Osteoblast (primary cell): Measurements from ENCODE around the gene RNPEPL1. TPM values are rescaled to one million over a fixed set of nuclear protein-coding genes. Genes with fewer than 3 reads are reported as not detected.

Experiments
- DNase-seq: peaks from one replicate; pipeline ENCODE4 v3.0.0; 2011; ENCODE audit warnings: low spot score, mixed read lengths; ENCODE audit not compliant: insufficient read length; ENCODE audit errors: missing footprints
- H2AFZ ChIP-seq: 2 replicates; pipeline ENCODE4 v1.6.0; 2011; ENCODE audit warnings: mild to moderate bottlenecking, low read length
- H3K27ac ChIP-seq: 2 replicates; pipeline ENCODE4 v1.5.1; 2011; ENCODE audit warnings: mild to moderate bottlenecking, low read depth, low read length, moderate library complexity
- H3K27me3 ChIP-seq: 2 replicates; pipeline ENCODE4 v1.6.0; 2012; ENCODE audit warnings: mild to moderate bottlenecking, control low read depth, inconsistent platforms, low read length, moderate library complexity; ENCODE audit not compliant: insufficient read depth
- H3K36me3 ChIP-seq: 2 replicates; pipeline ENCODE4 v1.5.1; 2011; ENCODE audit warnings: mild to moderate bottlenecking, low read length, control low read depth, moderate library complexity; ENCODE audit not compliant: insufficient read depth
- H3K4me1 ChIP-seq: 2 replicates; pipeline ENCODE4 v1.5.1; 2011; ENCODE audit warnings: mild to moderate bottlenecking, low read length, control low read depth, moderate library complexity; ENCODE audit not compliant: insufficient read depth
- H3K4me2 ChIP-seq: 2 replicates; pipeline ENCODE4 v1.6.0; 2011; ENCODE audit warnings: mild to moderate bottlenecking, low read length; ENCODE audit not compliant: insufficient read depth
- H3K4me3 ChIP-seq: fragments of 200-600 bp; sonication (generic); 3 replicates; pipeline ENCODE4 v1.5.1; 2012; ENCODE audit warnings: mild to moderate bottlenecking, low read length, inconsistent platforms; ENCODE audit not compliant: insufficient read depth
- H3K79me2 ChIP-seq: 2 replicates; pipeline ENCODE4 v1.6.0; 2012; ENCODE audit warnings: mild to moderate bottlenecking, low read length, control low read depth, inconsistent platforms; ENCODE audit not compliant: insufficient read depth
- H3K9me3 ChIP-seq: 2 replicates; pipeline ENCODE4 v1.5.1; 2011; ENCODE audit warnings: low read depth, low read length, control low read depth
- H4K20me1 ChIP-seq: 2 replicates; pipeline ENCODE4 v1.6.0; 2012; ENCODE audit warnings: mild to moderate bottlenecking, low read length, control low read depth; ENCODE audit not compliant: insufficient read depth
- total RNA-seq: library from RNA; depleted of rRNA; stranded (reverse); fragments of >200 nt; gene quantifications from 2 replicates; pipeline ENCODE4 v1.2.3, GENCODE V29; 2012
- TF ChIP-seq, protein P1 (sequence below): IDR thresholded peaks from 2 replicates; pipeline ENCODE4 v1.5.1; 2011; ENCODE audit warnings: mild to moderate bottlenecking, low read depth, low read length, moderate library complexity; ENCODE audit errors: extremely low read depth

Gene RNPEPL1
- total RNA-seq, 1 donor: 13.0 TPM

DNA sequence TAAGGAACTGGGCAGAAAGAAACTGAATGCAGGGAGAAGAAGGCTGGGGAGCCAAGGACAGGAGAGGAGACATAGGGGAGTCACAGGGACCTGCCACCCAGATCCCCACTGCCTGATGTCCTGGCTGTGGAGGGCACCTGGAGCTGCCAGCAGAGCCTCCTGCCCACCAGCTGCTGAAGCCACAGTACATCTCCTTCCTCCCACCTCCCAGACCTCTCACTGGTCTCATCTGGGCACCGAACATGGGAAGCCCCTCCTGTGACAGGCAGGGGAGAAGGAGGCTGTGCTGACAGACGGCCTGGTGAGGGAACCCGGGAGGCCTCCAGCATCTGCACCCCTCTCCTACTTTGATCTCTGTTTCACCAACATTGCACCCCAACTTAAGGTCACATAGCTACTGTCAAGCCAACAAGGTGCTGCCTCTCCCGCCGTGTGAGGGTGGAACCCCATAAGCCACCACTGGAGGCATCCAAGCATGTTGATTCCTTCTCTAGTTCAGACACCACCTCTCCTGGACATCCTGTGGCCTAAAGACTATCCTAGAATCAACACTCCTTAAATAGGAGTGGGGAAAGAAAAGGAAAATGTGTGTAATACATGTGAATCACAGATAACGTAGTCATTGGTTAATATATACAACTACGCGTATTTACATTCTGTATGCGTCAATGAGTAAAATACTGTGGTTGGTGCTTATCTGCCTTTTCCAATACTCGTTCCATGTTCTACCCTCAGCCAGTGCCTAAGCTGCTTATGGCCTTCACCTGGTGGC is 3.5 kb upstream of the RNPEPL1 start:
- Histone ChIP-seq H3K27me3 (no peaks in the 10 kb centered on the region), H3K36me3 (peaks cover 3% of the 10 kb centered on the region), H3K9me3 (no peaks in the 10 kb centered on the region), H3K4me2 (no peak overlapping the region), H3K4me3 (no peak overlapping the region), H3K4me1 (peaks cover 37% of the 10 kb centered on the region), H3K27ac (no peak overlapping the region), H4K20me1 (peaks cover 1% of the 10 kb centered on the region), H2AFZ (no peak overlapping the region), H3K79me2 (peaks cover 11% of the 10 kb centered on the region)
- peak; percentile 39 for DNase-seq
- TF ChIP-seq, protein P1, sequence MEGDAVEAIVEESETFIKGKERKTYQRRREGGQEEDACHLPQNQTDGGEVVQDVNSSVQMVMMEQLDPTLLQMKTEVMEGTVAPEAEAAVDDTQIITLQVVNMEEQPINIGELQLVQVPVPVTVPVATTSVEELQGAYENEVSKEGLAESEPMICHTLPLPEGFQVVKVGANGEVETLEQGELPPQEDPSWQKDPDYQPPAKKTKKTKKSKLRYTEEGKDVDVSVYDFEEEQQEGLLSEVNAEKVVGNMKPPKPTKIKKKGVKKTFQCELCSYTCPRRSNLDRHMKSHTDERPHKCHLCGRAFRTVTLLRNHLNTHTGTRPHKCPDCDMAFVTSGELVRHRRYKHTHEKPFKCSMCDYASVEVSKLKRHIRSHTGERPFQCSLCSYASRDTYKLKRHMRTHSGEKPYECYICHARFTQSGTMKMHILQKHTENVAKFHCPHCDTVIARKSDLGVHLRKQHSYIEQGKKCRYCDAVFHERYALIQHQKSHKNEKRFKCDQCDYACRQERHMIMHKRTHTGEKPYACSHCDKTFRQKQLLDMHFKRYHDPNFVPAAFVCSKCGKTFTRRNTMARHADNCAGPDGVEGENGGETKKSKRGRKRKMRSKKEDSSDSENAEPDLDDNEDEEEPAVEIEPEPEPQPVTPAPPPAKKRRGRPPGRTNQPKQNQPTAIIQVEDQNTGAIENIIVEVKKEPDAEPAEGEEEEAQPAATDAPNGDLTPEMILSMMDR: peak; percentile 20

DNA sequence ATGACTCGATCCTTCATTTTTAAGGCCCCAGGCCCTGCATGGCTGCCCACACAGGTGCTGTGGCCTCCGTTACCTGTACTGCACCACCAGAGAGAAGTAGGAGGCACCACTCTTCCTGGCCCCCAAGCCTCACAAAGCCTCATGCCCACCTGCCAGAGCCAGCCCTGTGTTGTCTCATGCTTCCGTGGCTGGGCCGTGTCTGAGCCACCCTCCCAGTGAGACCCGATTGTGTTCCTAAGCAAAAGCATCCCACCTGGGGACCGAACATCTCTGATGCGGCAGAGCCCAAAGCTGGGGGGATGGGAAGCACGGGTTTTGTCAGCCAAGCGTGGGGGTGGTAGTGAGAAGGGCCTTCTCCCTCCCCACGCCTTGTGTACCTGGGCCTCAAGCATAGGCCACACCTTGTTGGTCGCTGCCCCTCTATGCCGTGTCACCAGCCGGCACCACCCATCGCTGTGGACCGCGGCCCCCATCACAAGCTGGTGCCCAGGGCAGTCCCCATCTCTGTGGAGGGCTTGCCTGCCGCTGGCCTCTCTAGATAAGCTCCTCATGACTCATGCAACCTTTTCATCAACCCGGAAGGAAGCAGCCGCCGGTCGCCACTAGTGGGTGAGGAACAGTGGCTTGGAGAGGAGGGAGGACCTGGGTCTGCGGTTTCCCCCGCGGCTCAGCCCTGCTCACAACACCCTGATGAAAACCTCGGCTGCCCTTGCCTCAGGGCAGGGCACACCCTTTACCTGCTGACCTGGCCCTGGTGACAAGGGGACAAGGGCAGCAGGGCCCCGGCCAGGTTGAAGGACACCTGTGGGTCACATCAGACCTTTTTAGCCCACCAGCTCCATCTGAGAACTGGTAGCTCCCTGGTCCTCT is 2.7 kb upstream of the RNPEPL1 start:
- DNase-seq: peak; percentile 93
- Histone ChIP-seq H3K4me2 (peak overlapping the region; percentile 88), H3K4me1 (peaks cover 34% of the 10 kb centered on the region), H3K27ac (peak overlapping the region; percentile 77), H4K20me1 (no peaks in the 10 kb centered on the region), H3K9me3 (no peaks in the 10 kb centered on the region), H3K79me2 (peaks cover 13% of the 10 kb centered on the region), H2AFZ (peak overlapping the region; percentile 91), H3K27me3 (no peaks in the 10 kb centered on the region), H3K4me3 (peak overlapping the region; percentile 60), H3K36me3 (peaks cover 3% of the 10 kb centered on the region)
- TF ChIP-seq, protein P1: no peak

DNA sequence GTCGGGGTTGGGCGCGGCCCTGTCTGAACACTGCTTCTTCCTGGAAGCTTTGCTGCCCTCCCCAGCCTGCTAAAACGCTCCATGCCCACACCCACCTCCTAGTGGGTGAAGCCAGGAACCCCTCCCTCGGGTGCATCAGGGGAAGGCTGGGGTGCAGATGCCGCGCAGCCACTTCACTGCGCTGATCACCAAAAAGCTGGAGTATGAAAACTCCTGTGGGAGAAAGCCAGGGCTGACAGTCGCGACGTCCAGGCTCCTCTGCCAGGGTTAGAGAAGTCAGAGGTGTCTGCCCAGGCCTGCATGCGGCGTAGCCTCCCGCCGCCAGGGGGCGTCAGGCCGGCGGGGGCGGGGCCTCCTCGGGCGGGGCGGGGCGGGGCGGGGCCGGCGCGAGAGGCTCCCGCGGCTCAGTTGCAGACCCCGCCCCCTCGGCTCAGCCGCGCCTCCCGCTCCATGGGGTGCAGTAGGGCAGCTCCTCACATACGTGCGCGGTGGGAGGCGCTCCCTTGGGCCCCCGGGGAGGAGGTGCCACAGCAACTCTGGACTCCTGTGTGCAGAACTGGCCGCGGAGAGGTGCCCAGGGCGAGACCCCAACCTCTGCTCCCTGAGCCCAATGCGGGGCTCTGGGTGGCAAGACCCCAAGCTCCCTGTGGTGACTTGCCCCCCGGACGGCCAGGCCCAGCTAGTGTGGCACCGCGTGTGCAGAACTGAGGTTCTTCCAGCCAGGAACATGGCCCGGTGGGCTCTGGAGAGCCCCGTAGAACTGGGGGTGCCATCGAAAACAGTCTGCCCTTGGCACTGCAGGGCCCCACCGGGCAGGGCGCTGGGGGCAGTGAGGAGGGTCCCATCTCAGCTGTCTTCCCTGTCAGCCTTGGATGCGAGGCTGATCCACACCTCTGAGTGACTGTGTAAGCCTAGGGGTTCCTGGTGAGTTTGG is 1.8 kb upstream of the RNPEPL1 start:
- H3K27ac ChIP-seq: peak overlapping the region; percentile 77
- H3K9me3 ChIP-seq: no peaks in the 10 kb centered on the region
- TF ChIP-seq, protein P1: peak; percentile 55
- H3K4me1 ChIP-seq: peaks cover 30% of the 10 kb centered on the region
- peak overlapping the region; percentile 96 for H3K4me2 ChIP-seq
- peaks cover 13% of the 10 kb centered on the region for H3K79me2 ChIP-seq
- H3K36me3 ChIP-seq: peaks cover 3% of the 10 kb centered on the region
- peak overlapping the region; percentile 91 for H2AFZ ChIP-seq
- DNase-seq: peak; percentile 99
- no peaks in the 10 kb centered on the region for H3K27me3 ChIP-seq
- peak overlapping the region; percentile 81 for H3K4me3 ChIP-seq
- no peaks in the 10 kb centered on the region for H4K20me1 ChIP-seq
